ENCODE results near the gene KASH5.

Gene KASH5

GRCh38 chr19:49451430-49452181, 63.6 kb downstream of the KASH5 start, which contains the start of gene PIH1D1 (continued):
- TF ChIP-seq GLIS2 (tag by site-specific recombination; IDR thresholded peaks at IDR 0.05) (no peak), ZNF394 (tag by site-specific recombination; IDR thresholded peaks at IDR 0.05; ENCODE audit: borderline replicate concordance) (0 out of 2 replicates have a peak, but pooled peaks have one; percentile 33), SP3 (tag by site-specific recombination; IDR thresholded peaks at IDR 0.05) (peak; percentile 93), ZIC2 (tag by site-specific recombination; IDR thresholded peaks at IDR 0.05) (no peak), ZNF274 (IDR thresholded peaks at IDR 0.05; ENCODE audit: low read length) (no peak), ZNF274 (tag by site-specific recombination; IDR thresholded peaks at IDR 0.05; ENCODE audit: borderline replicate concordance) (no peak), ZNF138 (tag by site-specific recombination; IDR thresholded peaks at IDR 0.05; ENCODE audit: borderline replicate concordance) (no peak), ZBTB26 (tag by site-specific recombination; optimal IDR thresholded peaks at IDR 0.05) (no peak), SETDB1 (IDR thresholded peaks at IDR 0.05; ENCODE audit: insufficient read length, low read length) (no peak), ZNF335 (tag by site-specific recombination; conservative IDR thresholded peaks at IDR 0.05) (peak; percentile 95), KLF17 (tag by site-specific recombination; IDR thresholded peaks at IDR 0.05) (no peak; the same call in 1 of the 2 replicates), REST (tag by site-specific recombination; IDR thresholded peaks at IDR 0.05) (no peak), ZNF521 (tag by site-specific recombination; IDR thresholded peaks at IDR 0.05) (no peak), ZNF221 (tag by site-specific recombination; IDR thresholded peaks at IDR 0.05; ENCODE audit: borderline replicate concordance) (no peak), ZSCAN16 (tag by site-specific recombination; IDR thresholded peaks at IDR 0.05) (0 out of 2 replicates have a peak, but pooled peaks have one; percentile 13), ZNF501 (tag by site-specific recombination; IDR thresholded peaks at IDR 0.05) (0 out of 2 replicates have a peak, but pooled peaks have one; percentile 69), ZNF514 (tag by site-specific recombination; IDR thresholded peaks at IDR 0.05) (no peak), ZNF133 (tag by site-specific recombination; IDR thresholded peaks at IDR 0.05) (no peak; the same call in 1 of the 2 replicates), ZNF433 (tag by site-specific recombination; IDR thresholded peaks at IDR 0.05; ENCODE audit: low read depth) (no peak), ZNF302 (tag by site-specific recombination; IDR thresholded peaks at IDR 0.05; ENCODE audit: low read depth) (no peak), ZBTB10 (tag by site-specific recombination; IDR thresholded peaks at IDR 0.05) (peak; percentile 63; the same call in 1 of the 2 replicates), ZEB2 (tag by site-specific recombination; IDR thresholded peaks at IDR 0.05) (peak; percentile 48; the same call in 1 of the 2 replicates), ZNF701 (tag by site-specific recombination; IDR thresholded peaks at IDR 0.05) (no peak), KLF16 (tag by site-specific recombination; IDR thresholded peaks at IDR 0.05) (peak; percentile 65), ZNF837 (tag by site-specific recombination; IDR thresholded peaks at IDR 0.05) (no peak), SP2 (tag by site-specific recombination; IDR thresholded peaks at IDR 0.05) (peak; percentile 91), ZNF324 (tag by site-specific recombination; IDR thresholded peaks at IDR 0.05) (no peak), HOXC10 (CRISPR knock-in tag; IDR thresholded peaks at IDR 0.05) (peak; percentile 98), ZNF174 (tag by site-specific recombination; IDR thresholded peaks at IDR 0.05) (no peak), ZSCAN30 (tag by site-specific recombination; IDR thresholded peaks at IDR 0.05) (0 out of 2 replicates have a peak, but pooled peaks have one; percentile 47), ZNF658 (tag by site-specific recombination; IDR thresholded peaks at IDR 0.05) (no peak), ZNF530 (tag by site-specific recombination; IDR thresholded peaks at IDR 0.05; ENCODE audit: low read depth) (no peak), TRIM28 (IDR thresholded peaks at IDR 0.05; ENCODE audit: borderline replicate concordance, low read length) (peak; percentile 61; the same call in 1 of the 2 replicates), ZNF16 (tag by site-specific recombination; IDR thresholded peaks at IDR 0.05; ENCODE audit: low read depth) (no peak)

All from HEK293 (cell line).